K562 (cell line): ENCODE measurements around the gene BAIAP2L2. TPM values are rescaled to one million over a fixed set of nuclear protein-coding genes. Genes with fewer than 3 reads are reported as not detected.

ENCODE experiments used
- ATAC-seq: fragments of 200-7000 bp; cut with Tn5 transposase; 3 replicates; pipeline ENCODE4 v1.9.1; 2020; ENCODE audit warnings: moderate library complexity
- BruUV-seq: library from RNA; stranded (reverse); fragments of 400-500 nt; replicated peaks from 2 replicates; lab custom pipeline; 2021; lab: Mats Ljungman, UMichigan
- CTCF ChIA-PET: fragments of 300-600 bp; formaldehyde crosslinking; extraction: SDS; loops from one replicate; lab custom pipeline; 2021; ENCODE audit warnings: low intra/inter-chr PET ratio; lab: Yijun Ruan, JAX
- POLR2A ChIA-PET: fragments of 300-600, 350-650 bp; sonication (Branson Sonifier 250); formaldehyde crosslinking; extraction: SDS; loops from one replicate; lab custom pipeline; 2021; ENCODE audit warnings: antibody characterized with exemption, inconsistent platforms; lab: Yijun Ruan, JAX
- DNase-seq, 4 experiments: peaks; one replicate each; pipeline versions ENCODE4 v3.0.0 to v3.0.0-alpha.2; 2011 to 2018; ENCODE audit warnings: low spot score in 3 of 4, mixed read lengths in 3 of 4; ENCODE audit errors: extremely low read depth in 1 of 4
- FAIRE-seq: peaks from 2 replicates; lab custom pipeline; 2011; peaks lifted over from hg19 to GRCh38; lab: Jason Lieb, UNC
- H2AFZ ChIP-seq: 2 replicates; pipeline ENCODE4 v1.6.0; 2011; ENCODE audit warnings: low read depth, low read length, control low read depth, inconsistent platforms
- H3K27ac ChIP-seq: fragments of 200-600 bp; 3 replicates; pipeline ENCODE4 v1.8.0; 2011; ENCODE audit warnings: low read depth, mild to moderate bottlenecking, control low read depth, inconsistent platforms, low read length, moderate library complexity, mixed read lengths; ENCODE audit errors: extremely low read depth
- H3K27me3 ChIP-seq, 2 experiments: fragments of 300-600 bp in 1 of 2; 2 replicates in 1 of 2; 3 replicates in 1 of 2; pipeline versions ENCODE4 v1.6.0 to v1.8.0; 2011; ENCODE audit warnings: inconsistent platforms in 2 of 2, low read length in 2 of 2, mild to moderate bottlenecking in 1 of 2, mixed read lengths in 1 of 2, moderate library complexity in 1 of 2; ENCODE audit not compliant: control insufficient read depth in 2 of 2, insufficient read depth in 2 of 2
- H3K36me3 ChIP-seq: fragments of 300-600 bp; 3 replicates; pipeline ENCODE4 v1.8.0; 2011; ENCODE audit warnings: mild to moderate bottlenecking, low read length, inconsistent platforms; ENCODE audit not compliant: control insufficient read depth, insufficient read depth
- H3K4me1 ChIP-seq, 2 experiments: fragments of 200-600 bp in 1 of 2; replicated peaks in 1 of 2; 2 replicates in 1 of 2; 3 replicates in 1 of 2; pipeline versions ENCODE4 v1.5.1 to v1.8.0; 2011; ENCODE audit warnings: inconsistent platforms in 2 of 2, low read length in 2 of 2, mild to moderate bottlenecking in 1 of 2, mixed read lengths in 1 of 2, moderate library complexity in 1 of 2; ENCODE audit not compliant: control insufficient read depth in 2 of 2, insufficient read depth in 2 of 2
- H3K4me2 ChIP-seq: 2 replicates; pipeline ENCODE4 v1.6.1; 2011; ENCODE audit warnings: low read length, control low read depth, inconsistent platforms, mixed read lengths; ENCODE audit not compliant: insufficient read depth
- H3K4me3 ChIP-seq: fragments of 200-600 bp; sonication (generic), shearing (Covaris generic); 2 replicates; pipeline ENCODE4 v1.5.1; 2016; ENCODE audit warnings: control low read depth, inconsistent platforms
- H3K79me2 ChIP-seq: fragments of 200-600 bp; 3 replicates; pipeline ENCODE4 v1.8.0; 2011; ENCODE audit warnings: low read length, inconsistent platforms; ENCODE audit not compliant: control insufficient read depth, insufficient read depth
- H3K9ac ChIP-seq, 2 experiments: 2 replicates each; pipeline versions ENCODE4 v1.6.0 to v1.6.1; 2011; ENCODE audit warnings: low read depth in 2 of 2, low read length in 2 of 2, control low read depth in 1 of 2, inconsistent platforms in 1 of 2, mild to moderate bottlenecking in 1 of 2, mixed read lengths in 1 of 2; ENCODE audit not compliant: insufficient read depth in 1 of 2
- H3K9me1 ChIP-seq: one replicate; pipeline ENCODE4 v1.6.0; 2011; ENCODE audit warnings: inconsistent platforms, mild to moderate bottlenecking, low read length, moderate library complexity; ENCODE audit not compliant: control insufficient read depth, insufficient read depth
- H3K9me3 ChIP-seq: replicated peaks from 2 replicates; pipeline ENCODE4 v1.5.1; 2011; ENCODE audit warnings: low read depth, low read length, inconsistent platforms; ENCODE audit not compliant: control insufficient read depth, insufficient read depth
- H4K20me1 ChIP-seq: replicated peaks from 2 replicates; pipeline ENCODE4 v1.6.1; 2011; ENCODE audit warnings: low read length, inconsistent platforms, mixed read lengths; ENCODE audit not compliant: control insufficient read depth, insufficient read depth
- BCOR ChIP-seq: fragments of 450-650 bp; IDR thresholded peaks from 2 replicates; pipeline ENCODE4 v1.6.1; 2016
- ETS2 ChIP-seq: IDR thresholded peaks from 2 replicates; pipeline ENCODE4 v1.6.1; 2016; ENCODE audit warnings: borderline replicate concordance, missing genetic modification characterization, mild to moderate bottlenecking, moderate library complexity, missing compliant biosample characterization; ENCODE audit not compliant: poor library complexity, severe bottlenecking
- FOXP1 ChIP-seq: sonication (generic); formaldehyde crosslinking; IDR thresholded peaks from 2 replicates; pipeline ENCODE4 v1.8.0; 2022; ENCODE audit warnings: mild to moderate bottlenecking, missing genetic modification reagents
- POLR2A ChIP-seq: fragments of 450-650 bp; conservative IDR thresholded peaks from 2 replicates; pipeline ENCODE4 v1.6.1; 2016
- ZNF274 ChIP-seq: IDR thresholded peaks from 2 replicates; pipeline ENCODE4 v1.6.1; 2011; ENCODE audit warnings: low read depth, mild to moderate bottlenecking, low read length, moderate library complexity, borderline replicate concordance
- ZNF324 ChIP-seq: fragments of 250-450 bp; sonication (Bioruptor Pico); IDR thresholded peaks from 2 replicates; pipeline ENCODE4 v1.4.0; 2020; ENCODE audit warnings: mild to moderate bottlenecking
- WGBS: fragments of 100-300 bp; shearing (Covaris generic); methylation state at CpG from one replicate; pipeline ENCODE4 v1.1.6; 2016; ENCODE audit warnings: low coverage, mixed read lengths; ENCODE audit not compliant: insufficient coverage; ENCODE audit errors: missing lambda C conversion rate; 5-methylcytosine and 5-hydroxymethylcytosine counted together
- in situ Hi-C: fragments of 300-500 bp; cut with MboI; formaldehyde crosslinking; loops from 4 replicates; pipeline ENCODE4 v1.15.0; 2018; ENCODE audit warnings: inconsistent platforms, mixed read lengths
- intact Hi-C: fragments of 100-400 bp; cut with micrococcal nuclease; formaldehyde crosslinking; loops from 2 replicates; pipeline ENCODE4 v1.14.2; 2022
- polyA plus RNA-seq, 8 experiments: library from polyadenylated mRNA; depleted of rRNA in 4 of 8; stranded (reverse) in 5 of 8; unstranded in 3 of 8; fragments of >200 nt; fragmentation: Nextera tagmentation in 2 of 8; fragmentation: Illumina TruSeq in 1 of 8; extraction: Ambion mirVana in 2 of 8; extraction: Trizol in 1 of 8; gene quantifications; 2 replicates each; pipeline versions ENCODE4 v1.2.1 to v1.2.3, GENCODE V29; 2011 to 2014; ENCODE audit warnings: inconsistent platforms in 1 of 8, missing spikeins in 1 of 8
- total RNA-seq, 7 experiments: library from RNA; depleted of rRNA in 6 of 7; stranded (reverse); fragments of >200 nt in 6 of 7; fragmentation: Illumina TruSeq in 2 of 7; extraction: Trizol in 2 of 7; gene quantifications; 2 replicates each; pipeline versions ENCODE4 v1.2.1 to v1.2.3, GENCODE V29; 2011 to 2021; ENCODE audit warnings: low replicate concordance in 1 of 7
- TF ChIP-seq, protein P1 (sequence below): fragments of 450-650 bp; IDR thresholded peaks from 2 replicates; pipeline ENCODE4 v1.6.1; 2016; ENCODE audit warnings: low read depth, mild to moderate bottlenecking, moderate library complexity
- TF ChIP-seq, protein P2 (sequence below): fragments of 450-650 bp; IDR thresholded peaks from 2 replicates; pipeline ENCODE4 v1.6.1; 2016; ENCODE audit warnings: missing biosample characterization, missing genetic modification characterization
- TF ChIP-seq, protein P3 (sequence below), 3 experiments: fragments of 200-800 bp in 1 of 3; sonication (Bioruptor generic) in 1 of 3; sonication (generic) in 1 of 3; formaldehyde crosslinking in 1 of 3; IDR thresholded peaks; 2 replicates each; pipeline versions ENCODE4 v1.6.1 to v1.8.0; 2016 to 2022; ENCODE audit warnings: mild to moderate bottlenecking in 2 of 3, missing compliant biosample characterization in 2 of 3, missing genetic modification characterization in 2 of 3, missing genetic modification reagents in 1 of 3
- TF ChIP-seq, protein P4 (sequence below): sonication (generic); formaldehyde crosslinking; IDR thresholded peaks from 2 replicates; pipeline ENCODE4 v1.8.1; 2023; ENCODE audit warnings: missing genetic modification reagents, mild to moderate bottlenecking, borderline replicate concordance
- TF ChIP-seq, protein P5 (sequence below): sonication (generic); IDR thresholded peaks from 2 replicates; pipeline ENCODE4 v1.6.1; 2016

Gene BAIAP2L2
- total and polyA plus RNA-seq, 9 of the 15 experiments (the other 6 are each of a cell fraction or from before 2014, with no cell fraction given) = 0.04 to 0.22 (median 0.07) TPM; not detected in 4

DNA sequence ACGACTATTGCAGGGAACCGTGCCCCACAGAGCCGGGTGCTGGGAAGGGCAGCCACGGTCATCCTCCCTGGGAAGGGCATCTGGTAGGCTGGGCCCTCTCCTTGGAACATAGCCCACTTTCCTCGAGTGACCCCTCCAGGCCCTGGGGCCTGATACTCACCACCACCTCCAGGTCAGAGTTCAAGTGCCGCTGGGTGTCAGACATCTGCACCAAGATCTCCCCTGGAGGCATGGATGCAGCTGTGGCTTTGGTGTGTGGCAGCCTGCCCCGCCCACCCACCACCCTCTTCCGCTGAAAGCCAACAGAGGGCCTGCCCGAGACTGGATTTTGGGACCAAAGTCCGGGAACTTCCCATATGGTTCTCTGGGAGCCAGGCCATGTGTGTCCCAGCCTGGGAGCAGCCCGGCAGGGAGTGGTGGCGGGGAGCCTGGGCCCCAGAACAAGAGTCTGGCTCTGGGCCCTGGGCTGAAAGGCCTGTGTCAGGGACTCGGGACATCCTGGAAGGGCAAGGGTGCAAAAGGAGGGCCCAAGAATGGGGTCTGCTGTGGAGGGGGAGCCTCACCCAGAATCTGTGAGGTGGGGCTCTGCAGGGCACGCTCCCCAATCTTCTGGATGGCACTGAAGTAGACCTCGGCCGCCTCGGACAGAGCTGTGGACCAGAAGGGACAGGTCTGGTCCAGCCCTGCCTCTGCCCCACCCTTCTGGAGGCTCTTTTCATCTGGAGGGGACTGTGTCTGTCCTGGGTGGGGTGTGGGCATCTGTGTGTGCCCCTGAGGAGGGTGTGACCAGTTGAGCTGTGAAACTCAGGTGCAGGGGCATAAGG is 2.6 kb downstream of the BAIAP2L2 start:
- intact Hi-C loops = loop anchor here (10.0 kb wide), 1 partner anchor 467 kb away; the partner anchor contains the start of gene DMC1
- H3K79me2 ChIP-seq = no peaks in the 10 kb centered on the region
- H3K9me3 ChIP-seq = no peaks in the 10 kb centered on the region
- H3K4me2 ChIP-seq = no peak overlapping the region
- BruUV-seq = no TSS peak
- H3K27ac ChIP-seq = no peak overlapping the region
- in situ Hi-C loops = loop anchor here (10.0 kb wide), 1 partner anchor 467 kb away; the partner anchor contains the start of gene DMC1
- H3K4me3 ChIP-seq = no peak overlapping the region
- WGBS = 56% methylated on average over 14 of the region's 17 CpGs
- H2AFZ ChIP-seq = no peak overlapping the region
- no peaks in the 10 kb centered on the region for H3K36me3 ChIP-seq
- H4K20me1 ChIP-seq = no peaks in the 10 kb centered on the region
- H3K9me1 ChIP-seq = no peaks in the 10 kb centered on the region
- CTCF ChIA-PET = no interaction called here
- no peaks in the 10 kb centered on the region for H3K27me3 ChIP-seq
- ATAC-seq = no peak
- FAIRE-seq = no peak
- H3K9ac ChIP-seq = peak overlapping the region in 1 of 2 experiments; percentile 8; a peak in 1 of 4 replicates
- no peak for DNase-seq
- POLR2A ChIA-PET = interaction anchor here (0.7 kb wide), 1 partner anchor 10 kb away, joined by 3 read pairs; no protein-coding TSS in a partner anchor
- peaks cover 0 to 23% of the 10 kb centered on the region in 2 experiments; a peak in 4 of 5 replicates for H3K4me1 ChIP-seq
- no peak for TF ChIP-seq ZNF324
- TF ChIP-seq, protein P1, sequence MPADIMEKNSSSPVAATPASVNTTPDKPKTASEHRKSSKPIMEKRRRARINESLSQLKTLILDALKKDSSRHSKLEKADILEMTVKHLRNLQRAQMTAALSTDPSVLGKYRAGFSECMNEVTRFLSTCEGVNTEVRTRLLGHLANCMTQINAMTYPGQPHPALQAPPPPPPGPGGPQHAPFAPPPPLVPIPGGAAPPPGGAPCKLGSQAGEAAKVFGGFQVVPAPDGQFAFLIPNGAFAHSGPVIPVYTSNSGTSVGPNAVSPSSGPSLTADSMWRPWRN = no peak
- no peak for TF ChIP-seq BCOR
- TF ChIP-seq FOXP1 = no peak
- no peak for TF ChIP-seq ETS2 (tag)
- TF ChIP-seq, protein P2, sequence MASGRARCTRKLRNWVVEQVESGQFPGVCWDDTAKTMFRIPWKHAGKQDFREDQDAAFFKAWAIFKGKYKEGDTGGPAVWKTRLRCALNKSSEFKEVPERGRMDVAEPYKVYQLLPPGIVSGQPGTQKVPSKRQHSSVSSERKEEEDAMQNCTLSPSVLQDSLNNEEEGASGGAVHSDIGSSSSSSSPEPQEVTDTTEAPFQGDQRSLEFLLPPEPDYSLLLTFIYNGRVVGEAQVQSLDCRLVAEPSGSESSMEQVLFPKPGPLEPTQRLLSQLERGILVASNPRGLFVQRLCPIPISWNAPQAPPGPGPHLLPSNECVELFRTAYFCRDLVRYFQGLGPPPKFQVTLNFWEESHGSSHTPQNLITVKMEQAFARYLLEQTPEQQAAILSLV (tag) = no peak
- TF ChIP-seq, protein P3, sequence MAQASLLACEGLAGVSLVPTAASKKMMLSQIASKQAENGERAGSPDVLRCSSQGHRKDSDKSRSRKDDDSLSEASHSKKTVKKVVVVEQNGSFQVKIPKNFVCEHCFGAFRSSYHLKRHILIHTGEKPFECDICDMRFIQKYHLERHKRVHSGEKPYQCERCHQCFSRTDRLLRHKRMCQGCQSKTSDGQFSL (CRISPR knock-in tag; IDR thresholded peaks at IDR 0.05) = no peak
- TF ChIP-seq, protein P3 (tag; IDR thresholded peaks at IDR 0.05) = no peak
- no peak for TF ChIP-seq ZNF274
- TF ChIP-seq, protein P4, sequence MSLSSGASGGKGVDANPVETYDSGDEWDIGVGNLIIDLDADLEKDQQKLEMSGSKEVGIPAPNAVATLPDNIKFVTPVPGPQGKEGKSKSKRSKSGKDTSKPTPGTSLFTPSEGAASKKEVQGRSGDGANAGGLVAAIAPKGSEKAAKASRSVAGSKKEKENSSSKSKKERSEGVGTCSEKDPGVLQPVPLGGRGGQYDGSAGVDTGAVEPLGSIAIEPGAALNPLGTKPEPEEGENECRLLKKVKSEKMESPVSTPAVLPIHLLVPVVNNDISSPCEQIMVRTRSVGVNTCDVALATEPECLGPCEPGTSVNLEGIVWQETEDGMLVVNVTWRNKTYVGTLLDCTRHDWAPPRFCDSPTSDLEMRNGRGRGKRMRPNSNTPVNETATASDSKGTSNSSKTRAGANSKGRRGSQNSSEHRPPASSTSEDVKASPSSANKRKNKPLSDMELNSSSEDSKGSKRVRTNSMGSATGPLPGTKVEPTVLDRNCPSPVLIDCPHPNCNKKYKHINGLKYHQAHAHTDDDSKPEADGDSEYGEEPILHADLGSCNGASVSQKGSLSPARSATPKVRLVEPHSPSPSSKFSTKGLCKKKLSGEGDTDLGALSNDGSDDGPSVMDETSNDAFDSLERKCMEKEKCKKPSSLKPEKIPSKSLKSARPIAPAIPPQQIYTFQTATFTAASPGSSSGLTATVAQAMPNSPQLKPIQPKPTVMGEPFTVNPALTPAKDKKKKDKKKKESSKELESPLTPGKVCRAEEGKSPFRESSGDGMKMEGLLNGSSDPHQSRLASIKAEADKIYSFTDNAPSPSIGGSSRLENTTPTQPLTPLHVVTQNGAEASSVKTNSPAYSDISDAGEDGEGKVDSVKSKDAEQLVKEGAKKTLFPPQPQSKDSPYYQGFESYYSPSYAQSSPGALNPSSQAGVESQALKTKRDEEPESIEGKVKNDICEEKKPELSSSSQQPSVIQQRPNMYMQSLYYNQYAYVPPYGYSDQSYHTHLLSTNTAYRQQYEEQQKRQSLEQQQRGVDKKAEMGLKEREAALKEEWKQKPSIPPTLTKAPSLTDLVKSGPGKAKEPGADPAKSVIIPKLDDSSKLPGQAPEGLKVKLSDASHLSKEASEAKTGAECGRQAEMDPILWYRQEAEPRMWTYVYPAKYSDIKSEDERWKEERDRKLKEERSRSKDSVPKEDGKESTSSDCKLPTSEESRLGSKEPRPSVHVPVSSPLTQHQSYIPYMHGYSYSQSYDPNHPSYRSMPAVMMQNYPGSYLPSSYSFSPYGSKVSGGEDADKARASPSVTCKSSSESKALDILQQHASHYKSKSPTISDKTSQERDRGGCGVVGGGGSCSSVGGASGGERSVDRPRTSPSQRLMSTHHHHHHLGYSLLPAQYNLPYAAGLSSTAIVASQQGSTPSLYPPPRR (CRISPR knock-in tag) = no peak
- TF ChIP-seq, protein P5, sequence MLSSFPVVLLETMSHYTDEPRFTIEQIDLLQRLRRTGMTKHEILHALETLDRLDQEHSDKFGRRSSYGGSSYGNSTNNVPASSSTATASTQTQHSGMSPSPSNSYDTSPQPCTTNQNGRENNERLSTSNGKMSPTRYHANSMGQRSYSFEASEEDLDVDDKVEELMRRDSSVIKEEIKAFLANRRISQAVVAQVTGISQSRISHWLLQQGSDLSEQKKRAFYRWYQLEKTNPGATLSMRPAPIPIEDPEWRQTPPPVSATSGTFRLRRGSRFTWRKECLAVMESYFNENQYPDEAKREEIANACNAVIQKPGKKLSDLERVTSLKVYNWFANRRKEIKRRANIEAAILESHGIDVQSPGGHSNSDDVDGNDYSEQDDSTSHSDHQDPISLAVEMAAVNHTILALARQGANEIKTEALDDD = no peak
- no peak for TF ChIP-seq POLR2A
